RWPE2 (cell line): ENCODE data around the gene RWDD1.

ENCODE experiments used
- ATAC-seq: fragments of 200-7000 bp; cut with Tn5 transposase; 3 replicates; pipeline ENCODE4 v1.9.1; 2021; ENCODE audit warnings: low read depth
- DNase-seq: peaks from one replicate; pipeline ENCODE4 v3.0.0-alpha.2; 2020; ENCODE audit warnings: low spot score
- H3K27ac ChIP-seq: fragments of 450-650 bp; 2 replicates; pipeline ENCODE4 v1.5.1; 2017; ENCODE audit warnings: mild to moderate bottlenecking; ENCODE audit not compliant: poor library complexity, severe bottlenecking
- H3K27me3 ChIP-seq: fragments of 250-450 bp; sonication (Bioruptor Pico); 2 replicates; pipeline ENCODE4 v1.5.1; 2021; ENCODE audit warnings: mild to moderate bottlenecking, moderate library complexity; ENCODE audit not compliant: insufficient read depth, poor library complexity, severe bottlenecking
- H3K36me3 ChIP-seq: fragments of 250-450 bp; sonication (Bioruptor Pico); 2 replicates; pipeline ENCODE4 v1.5.1; 2020; ENCODE audit warnings: low read depth, mild to moderate bottlenecking, moderate library complexity
- H3K4me1 ChIP-seq: fragments of 250-450 bp; sonication (Bioruptor Pico); 2 replicates; pipeline ENCODE4 v1.5.1; 2021; ENCODE audit warnings: mild to moderate bottlenecking, moderate library complexity; ENCODE audit not compliant: insufficient read depth, poor library complexity, severe bottlenecking
- H3K4me3 ChIP-seq: fragments of 250-450 bp; sonication (Bioruptor Pico); 2 replicates; pipeline ENCODE4 v1.5.1; 2021; ENCODE audit warnings: mild to moderate bottlenecking, moderate library complexity; ENCODE audit not compliant: severe bottlenecking
- H3K9me3 ChIP-seq: fragments of 250-450 bp; sonication (Bioruptor Pico); 2 replicates; pipeline ENCODE4 v1.5.1; 2021; ENCODE audit warnings: mild to moderate bottlenecking, moderate library complexity; ENCODE audit not compliant: severe bottlenecking
- TF ChIP-seq, protein P1 (sequence below): fragments of 450-650 bp; IDR thresholded peaks from one replicate; pipeline ENCODE4 v1.5.1; 2017; ENCODE audit warnings: mild to moderate bottlenecking, moderate library complexity; ENCODE audit not compliant: poor library complexity, severe bottlenecking

RWDD1 gene

DNA sequence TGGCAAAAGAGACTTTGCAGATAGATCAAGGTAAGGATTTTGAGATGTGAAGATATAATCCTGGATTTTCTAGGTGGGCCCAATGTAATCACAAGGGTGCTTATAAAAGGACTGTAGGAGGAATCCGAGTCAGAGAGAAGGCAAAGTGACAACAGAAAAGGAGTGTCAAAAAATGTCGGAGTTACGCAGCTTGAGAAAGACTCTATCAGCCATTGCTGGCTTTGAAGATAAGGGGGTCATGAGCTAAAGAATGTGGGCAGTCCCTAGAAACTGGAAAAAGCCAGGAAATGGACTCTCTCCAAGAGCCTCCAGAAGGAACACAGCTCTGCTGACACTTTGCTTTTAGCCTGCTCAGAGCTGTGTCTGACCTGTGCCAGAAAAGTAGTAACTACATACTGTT, 8.7 kb upstream of the RWDD1 start:
- Histone ChIP-seq H3K4me1 (peaks cover 22% of the 10 kb centered on the region), H3K27me3 (no peaks in the 10 kb centered on the region), H3K27ac (no peak overlapping the region), H3K4me3 (no peak overlapping the region), H3K9me3 (no peaks in the 10 kb centered on the region), H3K36me3 (no peaks in the 10 kb centered on the region)
- DNase-seq (no peak), ATAC-seq (no peak)
- TF ChIP-seq, protein P1, sequence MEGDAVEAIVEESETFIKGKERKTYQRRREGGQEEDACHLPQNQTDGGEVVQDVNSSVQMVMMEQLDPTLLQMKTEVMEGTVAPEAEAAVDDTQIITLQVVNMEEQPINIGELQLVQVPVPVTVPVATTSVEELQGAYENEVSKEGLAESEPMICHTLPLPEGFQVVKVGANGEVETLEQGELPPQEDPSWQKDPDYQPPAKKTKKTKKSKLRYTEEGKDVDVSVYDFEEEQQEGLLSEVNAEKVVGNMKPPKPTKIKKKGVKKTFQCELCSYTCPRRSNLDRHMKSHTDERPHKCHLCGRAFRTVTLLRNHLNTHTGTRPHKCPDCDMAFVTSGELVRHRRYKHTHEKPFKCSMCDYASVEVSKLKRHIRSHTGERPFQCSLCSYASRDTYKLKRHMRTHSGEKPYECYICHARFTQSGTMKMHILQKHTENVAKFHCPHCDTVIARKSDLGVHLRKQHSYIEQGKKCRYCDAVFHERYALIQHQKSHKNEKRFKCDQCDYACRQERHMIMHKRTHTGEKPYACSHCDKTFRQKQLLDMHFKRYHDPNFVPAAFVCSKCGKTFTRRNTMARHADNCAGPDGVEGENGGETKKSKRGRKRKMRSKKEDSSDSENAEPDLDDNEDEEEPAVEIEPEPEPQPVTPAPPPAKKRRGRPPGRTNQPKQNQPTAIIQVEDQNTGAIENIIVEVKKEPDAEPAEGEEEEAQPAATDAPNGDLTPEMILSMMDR: no peak

DNA sequence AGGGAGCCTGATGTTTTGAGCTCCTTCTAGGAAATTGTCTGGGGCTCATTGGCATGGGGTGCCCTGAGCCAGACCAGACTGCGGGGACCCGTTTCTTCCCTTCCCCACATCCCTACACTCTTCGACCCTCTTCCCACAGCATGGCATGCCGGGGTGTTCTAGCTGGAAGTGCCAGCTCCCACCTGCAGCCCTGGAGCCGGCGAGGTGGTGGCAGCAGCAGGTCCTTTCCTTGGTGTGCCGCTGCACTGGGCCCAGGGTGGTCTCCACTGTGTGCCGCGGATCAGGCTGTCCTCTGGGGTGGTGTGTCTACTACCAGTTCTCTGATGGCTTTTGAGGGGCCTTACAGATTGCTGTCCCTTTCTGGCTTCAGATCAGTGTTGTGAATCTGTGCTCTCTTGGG, 7.5 kb upstream of the RWDD1 start:
- ATAC-seq: no peak
- TF ChIP-seq, protein P1: no peak

DNA sequence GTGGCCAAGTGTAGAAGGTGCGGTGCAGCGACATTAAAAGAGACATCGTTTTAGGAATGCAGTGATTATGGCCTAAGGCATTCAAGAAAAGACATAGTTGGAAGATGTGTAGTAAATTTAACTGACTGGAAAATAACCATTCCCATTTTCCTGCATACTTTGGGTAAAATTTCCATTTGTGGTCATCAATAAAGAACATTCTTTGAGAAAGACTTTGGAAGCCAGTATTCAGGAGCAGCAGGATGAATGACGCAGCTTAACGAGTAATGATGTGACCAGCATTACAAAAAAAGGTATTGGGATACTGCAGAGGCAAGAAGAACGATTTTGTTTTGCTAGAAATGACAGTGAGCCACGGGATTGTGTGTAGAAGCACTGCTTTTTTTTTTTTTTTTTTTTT, 7.0 kb upstream of the RWDD1 start:
- no peaks in the 10 kb centered on the region for H3K27me3 ChIP-seq
- TF ChIP-seq, protein P1: no peak
- H3K36me3 ChIP-seq: no peaks in the 10 kb centered on the region
- H3K4me1 ChIP-seq: peaks cover 8% of the 10 kb centered on the region
- H3K27ac ChIP-seq: no peak overlapping the region
- DNase-seq (no peak), ATAC-seq (no peak)
- no peaks in the 10 kb centered on the region for H3K9me3 ChIP-seq
- H3K4me3 ChIP-seq: no peak overlapping the region

More for the DNA sequence above, 7.5 kb upstream of the RWDD1 start:
- H3K27me3 ChIP-seq: no peaks in the 10 kb centered on the region
- peaks cover 10% of the 10 kb centered on the region for H3K4me1 ChIP-seq
- DNase-seq: no peak
- H3K4me3 ChIP-seq: no peak overlapping the region
- H3K27ac ChIP-seq: no peak overlapping the region
- no peaks in the 10 kb centered on the region for H3K36me3 ChIP-seq
- H3K9me3 ChIP-seq: no peaks in the 10 kb centered on the region

DNA sequence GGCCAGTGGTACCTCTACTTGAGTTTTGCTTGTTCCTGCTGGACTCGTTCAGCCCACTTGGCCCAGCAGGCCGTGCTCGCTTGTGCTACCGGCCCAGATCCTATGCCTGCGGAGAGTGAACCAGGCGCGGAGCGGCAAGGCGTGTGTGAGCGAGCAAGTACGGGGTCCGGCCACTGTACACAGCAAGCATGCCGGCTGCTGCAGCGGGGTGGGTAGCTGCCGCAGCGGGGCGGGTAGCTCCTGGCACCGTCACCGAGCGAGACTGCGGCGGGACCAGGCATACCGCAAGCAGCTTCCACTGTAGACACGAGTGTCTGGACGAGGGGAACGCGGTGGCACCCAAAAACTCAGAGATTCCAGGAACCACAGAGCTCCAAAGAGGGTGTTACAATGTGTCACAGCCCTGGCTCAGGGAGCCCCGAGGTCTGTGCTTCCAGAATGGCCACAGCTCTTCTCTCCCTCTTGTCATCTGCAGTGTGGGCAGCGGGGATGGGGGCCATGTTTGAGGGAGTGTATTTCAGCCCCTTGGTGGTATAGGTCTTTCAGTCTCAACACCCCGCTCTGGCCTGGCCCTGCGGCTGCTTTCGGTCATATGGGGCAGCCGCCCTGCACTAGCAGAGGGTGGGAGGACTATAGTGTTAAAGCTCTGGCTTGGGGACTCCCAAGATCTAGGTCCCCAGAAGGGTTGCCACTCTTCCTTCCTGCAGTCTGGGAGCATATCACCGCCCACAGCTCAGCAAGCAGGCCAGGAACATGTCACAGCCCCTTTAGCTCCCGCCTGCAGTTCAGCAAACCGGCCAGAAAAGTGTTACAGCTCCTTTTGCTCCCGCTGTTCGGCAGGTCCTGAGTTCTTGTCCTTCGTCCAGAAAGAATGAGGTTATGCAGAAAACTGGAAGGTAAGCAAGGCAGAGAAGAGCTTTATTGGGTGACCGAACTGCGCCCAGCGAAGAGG, 6.1 kb upstream of the RWDD1 start:
- TF ChIP-seq, protein P1: no peak
- no peak overlapping the region for H3K27ac ChIP-seq
- H3K9me3 ChIP-seq: no peaks in the 10 kb centered on the region
- peaks cover 13% of the 10 kb centered on the region for H3K4me1 ChIP-seq
- H3K36me3 ChIP-seq: no peaks in the 10 kb centered on the region
- ATAC-seq (no peak), DNase-seq (peak; percentile 51)
- H3K4me3 ChIP-seq: no peak overlapping the region
- H3K27me3 ChIP-seq: no peaks in the 10 kb centered on the region

DNA sequence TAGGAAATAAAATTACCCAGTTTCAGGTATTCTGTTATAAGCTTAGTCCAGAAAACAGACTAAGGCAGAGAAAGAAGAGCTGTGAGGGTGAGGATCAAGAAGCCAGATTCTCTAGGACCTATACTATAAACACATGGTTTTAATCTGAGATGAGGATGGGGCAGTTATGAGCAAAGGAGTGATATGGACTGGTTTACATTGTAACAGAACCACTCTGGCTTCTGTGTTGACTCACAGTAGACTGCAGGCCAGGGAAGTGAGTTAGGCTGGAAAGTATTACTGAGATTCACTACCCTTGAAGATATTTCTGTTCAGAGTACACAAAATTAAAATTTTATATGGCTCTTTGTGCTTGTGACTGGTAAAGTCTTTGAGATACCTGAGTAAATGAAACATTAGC, 3.2 kb upstream of the RWDD1 start:
- H3K4me1 ChIP-seq: peaks cover 12% of the 10 kb centered on the region
- DNase-seq (no peak), ATAC-seq (no peak)
- no peak overlapping the region for H3K27ac ChIP-seq
- no peaks in the 10 kb centered on the region for H3K9me3 ChIP-seq
- no peak overlapping the region for H3K4me3 ChIP-seq
- TF ChIP-seq, protein P1: no peak
- H3K36me3 ChIP-seq: no peaks in the 10 kb centered on the region
- H3K27me3 ChIP-seq: no peaks in the 10 kb centered on the region
